ENCODE measurements around the gene TNNI2. TPM values are rescaled to one million over a fixed set of nuclear protein-coding genes. Genes with fewer than 3 reads are reported as not detected.

TNNI2 gene
- total RNA-seq, 1 experiment from 2014 or later: 0.46 TPM

GRCh38 chr11:1825785-1826451 lies 12.9 kb upstream of the TNNI2 start:
- in situ Hi-C loops (cut with HindIII; ENCODE audit: low pct_unique_long_range_greater_than_20kb, low sequenced_read_pairs) (no loop called here), intact Hi-C loops (cut with micrococcal nuclease; ENCODE audit: unreplicated experiment) (loop anchor here (5.0 to 10.0 kb wide), 2 partner anchors 174 to 281 kb away; no protein-coding TSS in a partner anchor)
- no peak for DNase-seq (ENCODE audit: low read depth, low spot score)
- H3K36me3 ChIP-seq (ENCODE audit: control insufficient read depth, insufficient read depth, low read length): no peaks in the 10 kb centered on the region
- POLR2A ChIA-PET: no interaction called here
- BruUV-seq (replicated peaks): no TSS peak
- H3K4me1 ChIP-seq (ENCODE audit: control insufficient read depth, insufficient read depth, low read length): peaks cover 66% of the 10 kb centered on the region
- no peak for TF ChIP-seq CTCF (IDR thresholded peaks at IDR 0.05)
- TF ChIP-seq REST (IDR thresholded peaks at IDR 0.05; ENCODE audit: insufficient read depth in 1 of 2, low read depth in 2 of 2, low read length in 1 of 2): peak in 1 of 2 experiments; percentile 59; a peak in 1 of 4 replicates
- ATAC-seq: no peak
- H3K4me3 ChIP-seq (ENCODE audit: low read depth in 2 of 2, low read length in 2 of 2): no peak overlapping the region
- H3K27ac ChIP-seq (ENCODE audit: low read length): peak overlapping the region; percentile 99
- H3K9me3 ChIP-seq (ENCODE audit: control insufficient read depth, insufficient read depth, low read depth, low read length): no peaks in the 10 kb centered on the region
- no peaks in the 10 kb centered on the region for H3K27me3 ChIP-seq (ENCODE audit: control insufficient read depth, insufficient read depth, low read length)
- CTCF ChIA-PET: interaction anchor here (0.8 to 1.9 kb wide), 4 partner anchors 43 to 326 kb away, joined by 4 to 9 read pairs (median 6); no protein-coding TSS in a partner anchor

GRCh38 chr11:1826552-1827094 lies 12.2 kb upstream of the TNNI2 start:
- Histone ChIP-seq H3K4me3 (ENCODE audit: low read depth in 2 of 2, low read length in 2 of 2) (no peak overlapping the region), H3K27me3 (ENCODE audit: control insufficient read depth, insufficient read depth, low read length) (no peaks in the 10 kb centered on the region), H3K27ac (ENCODE audit: low read length) (peak overlapping the region; percentile 99), H3K36me3 (ENCODE audit: control insufficient read depth, insufficient read depth, low read length) (no peaks in the 10 kb centered on the region), H3K4me1 (ENCODE audit: control insufficient read depth, insufficient read depth, low read length) (peaks cover 71% of the 10 kb centered on the region), H3K9me3 (ENCODE audit: control insufficient read depth, insufficient read depth, low read depth, low read length) (no peaks in the 10 kb centered on the region)
- DNase-seq (ENCODE audit: low read depth, low spot score): no peak
- peak; percentile 33 for ATAC-seq
- intact Hi-C loops (cut with micrococcal nuclease; ENCODE audit: unreplicated experiment) (loop anchor here (5.0 to 10.0 kb wide), 2 partner anchors 174 to 282 kb away; no protein-coding TSS in a partner anchor), in situ Hi-C loops (cut with HindIII; ENCODE audit: low pct_unique_long_range_greater_than_20kb, low sequenced_read_pairs) (no loop called here)
- no TSS peak for BruUV-seq (replicated peaks)
- TF ChIP-seq CTCF (IDR thresholded peaks at IDR 0.05): peak; percentile 91
- no peak; a peak in 1 of 4 replicates for TF ChIP-seq REST (IDR thresholded peaks at IDR 0.05; ENCODE audit: insufficient read depth in 1 of 2, low read depth in 2 of 2, low read length in 1 of 2)
- TF ChIP-seq TCF7L2 (IDR thresholded peaks at IDR 0.05; ENCODE audit: low read depth, low read length): 0 out of 2 replicates have a peak, but pooled peaks have one; percentile 61
- POLR2A ChIA-PET: interaction anchor here (0.7 kb wide), 1 partner anchor 96 kb away, joined by 3 read pairs; no protein-coding TSS in a partner anchor
- CTCF ChIA-PET: interaction anchor here (0.5 to 1.9 kb wide), 3 partner anchors 60 to 135 kb away, joined by 3 to 9 read pairs (median 5); no protein-coding TSS in a partner anchor
